ENCODE measurements around the gene CSNK2A3.
"Not testable (repeated sequence)": the region's sequence is repeated elsewhere in the genome, so short reads cannot be mapped to it uniquely, and the experiment has no call there.

CSNK2A3 gene

GRCh38 chr11:11378184-11378940 lies 25.3 kb upstream of the CSNK2A3 start:
- Histone ChIP-seq H3K36me3 (ENCODE audit: control insufficient read depth in 1 of 2, insufficient read depth in 2 of 2, low read length in 2 of 2) (no peaks in the 10 kb centered on the region), H3K9me3 (ENCODE audit: control insufficient read depth in 1 of 2, low read length in 2 of 2) (no peaks in the 10 kb centered on the region), H3K4me3 (ENCODE audit: low read depth in 1 of 2, low read length in 2 of 2) (no peak overlapping the region), H3K27ac (ENCODE audit: low read length) (no peak overlapping the region), H3K27me3 (ENCODE audit: low read depth, low read length) (no peaks in the 10 kb centered on the region), H3K4me1 (ENCODE audit: control insufficient read depth in 1 of 2, insufficient read depth in 2 of 2, low read length in 2 of 2) (no peaks in the 10 kb centered on the region)

- Histone ChIP-seq H3K27ac (ENCODE audit: low read length) (no peak overlapping the region), H3K36me3 (ENCODE audit: control insufficient read depth in 1 of 2, insufficient read depth in 2 of 2, low read length in 2 of 2) (no peaks in the 10 kb centered on the region), H3K4me3 (ENCODE audit: low read depth in 1 of 2, low read length in 2 of 2) (no peak overlapping the region), H3K27me3 (ENCODE audit: low read depth, low read length) (no peaks in the 10 kb centered on the region), H3K9me3 (ENCODE audit: control insufficient read depth in 1 of 2, low read length in 2 of 2) (no peaks in the 10 kb centered on the region), H3K4me1 (ENCODE audit: control insufficient read depth in 1 of 2, insufficient read depth in 2 of 2, low read length in 2 of 2) (peaks cover 0 to 3% of the 10 kb centered on the region in 2 donors)
Measured at GRCh38 chr11:11374358-11375148, 21.5 kb upstream of the CSNK2A3 start.

GRCh38 chr11:11373934-11374333 lies 20.9 kb upstream of the CSNK2A3 start:
- Histone ChIP-seq H3K27me3 (ENCODE audit: low read depth, low read length) (no peaks in the 10 kb centered on the region), H3K4me3 (ENCODE audit: low read depth in 1 of 2, low read length in 2 of 2) (no peak overlapping the region), H3K4me1 (ENCODE audit: control insufficient read depth in 1 of 2, insufficient read depth in 2 of 2, low read length in 2 of 2) (peaks cover 0 to 3% of the 10 kb centered on the region in 2 donors), H3K9me3 (ENCODE audit: control insufficient read depth in 1 of 2, low read length in 2 of 2) (no peaks in the 10 kb centered on the region), H3K36me3 (ENCODE audit: control insufficient read depth in 1 of 2, insufficient read depth in 2 of 2, low read length in 2 of 2) (peaks cover 0 to 5% of the 10 kb centered on the region in 2 donors), H3K27ac (ENCODE audit: low read length) (no peak overlapping the region)

- Histone ChIP-seq H3K36me3 (ENCODE audit: control insufficient read depth in 1 of 2, insufficient read depth in 2 of 2, low read length in 2 of 2) (peaks cover 0 to 9% of the 10 kb centered on the region in 2 donors), H3K27me3 (ENCODE audit: low read depth, low read length) (no peaks in the 10 kb centered on the region), H3K4me3 (ENCODE audit: low read depth in 1 of 2, low read length in 2 of 2) (no peak overlapping the region), H3K27ac (ENCODE audit: low read length) (no peak overlapping the region), H3K4me1 (ENCODE audit: control insufficient read depth in 1 of 2, insufficient read depth in 2 of 2, low read length in 2 of 2) (peaks cover 0 to 3% of the 10 kb centered on the region in 2 donors), H3K9me3 (ENCODE audit: control insufficient read depth in 1 of 2, low read length in 2 of 2) (no peaks in the 10 kb centered on the region)
Measured at GRCh38 chr11:11372461-11372860, 19.4 kb upstream of the CSNK2A3 start.

GRCh38 chr11:11370962-11371303 lies 17.9 kb upstream of the CSNK2A3 start:
- no peaks in the 10 kb centered on the region for H3K9me3 ChIP-seq (ENCODE audit: control insufficient read depth in 1 of 2, low read length in 2 of 2)
- peaks cover 0 to 9% of the 10 kb centered on the region in 2 donors for H3K36me3 ChIP-seq (ENCODE audit: control insufficient read depth in 1 of 2, insufficient read depth in 2 of 2, low read length in 2 of 2)
- no peak overlapping the region for H3K27ac ChIP-seq (ENCODE audit: low read length)
- no peaks in the 10 kb centered on the region for H3K27me3 ChIP-seq (ENCODE audit: low read depth, low read length)
- H3K4me1 ChIP-seq (ENCODE audit: control insufficient read depth in 1 of 2, insufficient read depth in 2 of 2, low read length in 2 of 2) = peaks cover 0 to 3% of the 10 kb centered on the region in 2 donors
- no peak overlapping the region for H3K4me3 ChIP-seq (ENCODE audit: low read depth in 1 of 2, low read length in 2 of 2)

- no peak overlapping the region for H3K4me3 ChIP-seq (ENCODE audit: low read depth in 1 of 2, low read length in 2 of 2)
- H3K4me1 ChIP-seq (ENCODE audit: control insufficient read depth in 1 of 2, insufficient read depth in 2 of 2, low read length in 2 of 2) = peaks cover 0 to 3% of the 10 kb centered on the region in 2 donors
- no peaks in the 10 kb centered on the region for H3K9me3 ChIP-seq (ENCODE audit: control insufficient read depth in 1 of 2, low read length in 2 of 2)
- H3K36me3 ChIP-seq (ENCODE audit: control insufficient read depth in 1 of 2, insufficient read depth in 2 of 2, low read length in 2 of 2) = peaks cover 0 to 9% of the 10 kb centered on the region in 2 donors
- no peak overlapping the region for H3K27ac ChIP-seq (ENCODE audit: low read length)
- H3K27me3 ChIP-seq (ENCODE audit: low read depth, low read length) = no peaks in the 10 kb centered on the region
Measured at GRCh38 chr11:11370255-11370961, 17.4 kb upstream of the CSNK2A3 start.

- peaks cover 0 to 9% of the 10 kb centered on the region in 2 donors for H3K36me3 ChIP-seq (ENCODE audit: control insufficient read depth in 1 of 2, insufficient read depth in 2 of 2, low read length in 2 of 2)
- H3K27me3 ChIP-seq (ENCODE audit: low read depth, low read length) = no peaks in the 10 kb centered on the region
- H3K4me3 ChIP-seq (ENCODE audit: low read depth in 1 of 2, low read length in 2 of 2) = no peak overlapping the region
- H3K4me1 ChIP-seq (ENCODE audit: control insufficient read depth in 1 of 2, insufficient read depth in 2 of 2, low read length in 2 of 2) = peaks cover 0 to 3% of the 10 kb centered on the region in 2 donors
- H3K9me3 ChIP-seq (ENCODE audit: control insufficient read depth in 1 of 2, low read length in 2 of 2) = no peaks in the 10 kb centered on the region
- no peak overlapping the region for H3K27ac ChIP-seq (ENCODE audit: low read length)
Measured at GRCh38 chr11:11366793-11367192, 13.7 kb upstream of the CSNK2A3 start.

GRCh38 chr11:11363674-11364073 lies 10.6 kb upstream of the CSNK2A3 start:
- Histone ChIP-seq H3K4me1 (ENCODE audit: control insufficient read depth in 1 of 2, insufficient read depth in 2 of 2, low read length in 2 of 2) (no peaks in the 10 kb centered on the region), H3K27me3 (ENCODE audit: low read depth, low read length) (no peaks in the 10 kb centered on the region), H3K36me3 (ENCODE audit: control insufficient read depth in 1 of 2, insufficient read depth in 2 of 2, low read length in 2 of 2) (peaks cover 0 to 2% of the 10 kb centered on the region in 2 donors), H3K27ac (ENCODE audit: low read length) (no peak overlapping the region), H3K9me3 (ENCODE audit: control insufficient read depth in 1 of 2, low read length in 2 of 2) (no peaks in the 10 kb centered on the region), H3K4me3 (ENCODE audit: low read depth in 1 of 2, low read length in 2 of 2) (no peak overlapping the region)

GRCh38 chr11:11359611-11360010 lies 6.6 kb upstream of the CSNK2A3 start:
- Histone ChIP-seq H3K27me3 (ENCODE audit: low read depth, low read length) (no peaks in the 10 kb centered on the region), H3K9me3 (ENCODE audit: control insufficient read depth in 1 of 2, low read length in 2 of 2) (no peaks in the 10 kb centered on the region), H3K36me3 (ENCODE audit: control insufficient read depth in 1 of 2, insufficient read depth in 2 of 2, low read length in 2 of 2) (no peaks in the 10 kb centered on the region), H3K27ac (ENCODE audit: low read length) (no peak overlapping the region), H3K4me1 (ENCODE audit: control insufficient read depth in 1 of 2, insufficient read depth in 2 of 2, low read length in 2 of 2) (no peaks in the 10 kb centered on the region), H3K4me3 (ENCODE audit: low read depth in 1 of 2, low read length in 2 of 2) (no peak overlapping the region)

- Histone ChIP-seq H3K9me3 (ENCODE audit: control insufficient read depth in 1 of 2, low read length in 2 of 2) (no peaks in the 10 kb centered on the region), H3K4me1 (ENCODE audit: control insufficient read depth in 1 of 2, insufficient read depth in 2 of 2, low read length in 2 of 2) (no peaks in the 10 kb centered on the region), H3K27me3 (ENCODE audit: low read depth, low read length) (no peaks in the 10 kb centered on the region)
Measured at GRCh38 chr11:11356842-11357241, 3.8 kb upstream of the CSNK2A3 start.

GRCh38 chr11:11351851-11352250 lies 1.2 kb downstream of the CSNK2A3 start:
- H3K4me1 ChIP-seq (ENCODE audit: control insufficient read depth in 1 of 2, insufficient read depth in 2 of 2, low read length in 2 of 2) = peaks cover 9 to 29% of the 10 kb centered on the region in 2 donors

More at GRCh38 chr11:11356842-11357241, 3.8 kb upstream of the CSNK2A3 start:
- Histone ChIP-seq H3K27ac (ENCODE audit: low read length) (no peak overlapping the region), H3K36me3 (ENCODE audit: control insufficient read depth in 1 of 2, insufficient read depth in 2 of 2, low read length in 2 of 2) (no peaks in the 10 kb centered on the region), H3K4me3 (ENCODE audit: low read depth in 1 of 2, low read length in 2 of 2) (no peak overlapping the region)

More at GRCh38 chr11:11351851-11352250, 1.2 kb downstream of the CSNK2A3 start:
- H3K27ac ChIP-seq (ENCODE audit: low read length); H3K36me3 ChIP-seq (ENCODE audit: control insufficient read depth in 1 of 2, insufficient read depth in 2 of 2, low read length in 2 of 2); H3K4me3 ChIP-seq (ENCODE audit: low read depth in 1 of 2, low read length in 2 of 2); H3K27me3 ChIP-seq (ENCODE audit: low read depth, low read length); H3K9me3 ChIP-seq (ENCODE audit: control insufficient read depth in 1 of 2, low read length in 2 of 2): not testable (repeated sequence)

Measured in muscle layer of duodenum (tissue), 2 donors.